Adrenal gland (tissue), 12 donors: ENCODE data around the gene GYG1. TPM values are rescaled to one million over a fixed set of nuclear protein-coding genes. Genes with fewer than 3 reads are reported as not detected.

ENCODE experiments used
- DNase-seq, 7 donors: peaks; one replicate each; pipeline ENCODE4 v3.0.0-alpha.2; 2019 to 2020
- H3K27ac ChIP-seq, 5 donors: fragments of 200-600 bp; sonication (generic) in 4 of 5; 1 replicate in 3 of 5; 2 replicates in 2 of 5; pipeline versions ENCODE4 v1.5.1 to v1.8.0; 2016 to 2020; ENCODE audit warnings: mild to moderate bottlenecking in 1 of 5
- H3K27me3 ChIP-seq: fragments of 200-600 bp; 2 replicates; pipeline ENCODE4 v1.8.0; 2021
- H3K36me3 ChIP-seq, 2 donors: fragments of 200-600 bp; replicated peaks in 1 of 2; 1 replicate in 1 of 2; 2 replicates in 1 of 2; pipeline versions ENCODE4 v1.5.1 to v1.8.0; 2018 to 2022
- H3K4me1 ChIP-seq, 2 donors: fragments of 200-600 bp; replicated peaks in 1 of 2; 1 replicate in 1 of 2; 2 replicates in 1 of 2; pipeline versions ENCODE4 v1.5.1 to v1.8.0; 2018 to 2021
- H3K4me3 ChIP-seq, 4 donors: fragments of 200-600 bp; sonication (generic) in 3 of 4; one replicate each; pipeline ENCODE4 v1.5.1; 2016 to 2018
- H3K9me3 ChIP-seq, 3 donors: fragments of 200-600 bp; sonication (generic) in 1 of 3; replicated peaks in 1 of 3; 1 replicate in 2 of 3; 2 replicates in 1 of 3; pipeline versions ENCODE4 v1.5.1 to v1.8.0; 2016 to 2021
- POLR2A ChIP-seq, 2 donors: fragments of 450-650 bp; IDR thresholded peaks; one replicate each; pipeline ENCODE4 v1.6.1; 2017; ENCODE audit warnings: antibody characterized with exemption in 2 of 2, mild to moderate bottlenecking in 2 of 2, moderate library complexity in 1 of 2
- WGBS, 4 donors: extraction: QIAGEN DNeasy Blood & Tissue Kit in 2 of 4; methylation state at CpG; one replicate each; pipeline versions ENCODE4 v1.1.5 to v1.1.7; 2013 to 2017; 5-methylcytosine and 5-hydroxymethylcytosine counted together
- intact Hi-C, 2 donors: fragments of 100-400 bp; cut with DNase I; formaldehyde crosslinking; loops; one replicate each; pipeline versions ENCODE4 v1.14.1 to v1.15.0; 2022 to 2023
- polyA plus RNA-seq, 3 donors: library from polyadenylated mRNA; stranded (reverse); fragments of 200-250 nt in 2 of 3; fragments of 350-450 nt in 1 of 3; fragmentation: Illumina TruSeq in 1 of 3; extraction: RNeasy Lipid Tissue Mini Kit (QIAGEN cat#74804) in 1 of 3; gene quantifications; one replicate each; pipeline ENCODE4 v1.2.3, GENCODE V29; 2013 to 2014
- total RNA-seq, 9 donors: library from RNA; depleted of rRNA in 4 of 9; stranded (reverse); fragments of >200 nt in 4 of 9; fragments of 120-200 nt in 1 of 9; fragmentation: NEBNext Ultra II Directional in 1 of 9; extraction: Animal tissue kit (Norgen Biotek cat#: 25700) in 1 of 9; gene quantifications; one replicate each; pipeline versions ENCODE4 v1.1.0 to v1.2.4, GENCODE V29; 2013 to 2023
- TF ChIP-seq, protein P1 (sequence below), 6 experiments: fragments of 450-650 bp in 4 of 6; fragments of 200-600 bp in 2 of 6; sonication (generic) in 1 of 6; IDR thresholded peaks; 1 replicate in 5 of 6; 2 replicates in 1 of 6; pipeline versions ENCODE4 v1.5.1 to v1.8.0; 2016 to 2021; ENCODE audit warnings: antibody characterized with exemption in 6 of 6, mild to moderate bottlenecking in 2 of 6, moderate library complexity in 1 of 6
- donor health status: healthy with polysubstance abuse.
- donor health status: Bipolar disorder and iron deficiency.
- donor health status: DM: yes; HTN: yes; CAD: no.
- donor health status: DM: no; HTN: no; CAD: no.
- donor health status: DM: no; HTN: no; CAD: no.
- donor health status: DM: yes; HTN: yes; CAD: no.

The GYG1 gene
- total and polyA plus RNA-seq, 12 donors = 17.2 to 53.6 (median 35.4) TPM

DNA sequence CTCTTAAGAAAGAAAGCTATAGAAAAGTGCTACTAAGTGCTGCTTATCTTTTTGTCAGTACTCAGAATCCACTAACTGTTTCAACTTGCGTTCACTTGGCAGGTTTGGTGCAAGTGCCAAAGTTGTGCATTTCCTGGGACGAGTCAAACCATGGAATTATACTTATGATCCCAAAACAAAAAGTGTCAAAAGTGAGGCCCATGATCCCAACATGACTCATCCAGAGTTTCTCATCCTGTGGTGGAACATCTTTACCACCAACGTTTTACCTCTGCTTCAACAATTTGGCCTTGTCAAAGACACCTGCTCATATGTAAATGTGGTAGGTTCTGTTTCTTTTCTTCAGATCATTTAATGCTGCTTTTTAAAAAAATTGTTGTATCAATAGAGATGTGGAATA is 32.6 kb downstream of the GYG1 start:
- Histone ChIP-seq H3K27ac (no peak overlapping the region), H3K36me3 (peaks cover 0 to 36% of the 10 kb centered on the region in 2 donors), H3K9me3 (peaks cover 0 to 6% (median 0%) of the 10 kb centered on the region in 3 donors), H3K27me3 (no peaks in the 10 kb centered on the region), H3K4me1 (no peaks in the 10 kb centered on the region), H3K4me3 (no peak overlapping the region)
- WGBS, 4 donors = 78 to 87% (median 85%) methylated on average over 3 of the region's 3 CpGs
- intact Hi-C loops = no loop called here
- DNase-seq = no peak
- TF ChIP-seq, protein P1, sequence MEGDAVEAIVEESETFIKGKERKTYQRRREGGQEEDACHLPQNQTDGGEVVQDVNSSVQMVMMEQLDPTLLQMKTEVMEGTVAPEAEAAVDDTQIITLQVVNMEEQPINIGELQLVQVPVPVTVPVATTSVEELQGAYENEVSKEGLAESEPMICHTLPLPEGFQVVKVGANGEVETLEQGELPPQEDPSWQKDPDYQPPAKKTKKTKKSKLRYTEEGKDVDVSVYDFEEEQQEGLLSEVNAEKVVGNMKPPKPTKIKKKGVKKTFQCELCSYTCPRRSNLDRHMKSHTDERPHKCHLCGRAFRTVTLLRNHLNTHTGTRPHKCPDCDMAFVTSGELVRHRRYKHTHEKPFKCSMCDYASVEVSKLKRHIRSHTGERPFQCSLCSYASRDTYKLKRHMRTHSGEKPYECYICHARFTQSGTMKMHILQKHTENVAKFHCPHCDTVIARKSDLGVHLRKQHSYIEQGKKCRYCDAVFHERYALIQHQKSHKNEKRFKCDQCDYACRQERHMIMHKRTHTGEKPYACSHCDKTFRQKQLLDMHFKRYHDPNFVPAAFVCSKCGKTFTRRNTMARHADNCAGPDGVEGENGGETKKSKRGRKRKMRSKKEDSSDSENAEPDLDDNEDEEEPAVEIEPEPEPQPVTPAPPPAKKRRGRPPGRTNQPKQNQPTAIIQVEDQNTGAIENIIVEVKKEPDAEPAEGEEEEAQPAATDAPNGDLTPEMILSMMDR (IDR thresholded peaks at IDR 0.05) = no peak
- no peak for TF ChIP-seq POLR2A (IDR thresholded peaks at IDR 0.05)

DNA sequence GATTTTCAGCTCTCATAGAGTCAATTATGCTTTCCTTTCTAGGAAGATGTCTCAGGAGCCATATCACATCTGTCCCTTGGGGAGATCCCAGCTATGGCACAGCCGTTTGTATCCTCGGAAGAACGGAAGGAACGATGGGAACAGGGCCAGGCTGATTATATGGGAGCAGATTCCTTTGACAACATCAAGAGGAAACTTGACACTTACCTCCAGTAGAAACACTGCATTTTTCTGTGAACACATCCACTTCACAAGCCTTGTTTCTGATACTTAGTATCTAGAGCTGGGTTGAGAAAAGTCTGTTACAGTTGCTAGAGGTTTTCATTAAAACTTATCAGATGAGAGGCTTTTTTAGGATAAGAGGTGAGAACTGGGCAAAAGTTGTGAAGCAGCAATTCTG is 35.4 kb downstream of the GYG1 start:
- H3K9me3 ChIP-seq = peaks cover 0 to 6% (median 0%) of the 10 kb centered on the region in 3 donors
- no peak overlapping the region for H3K27ac ChIP-seq
- no peaks in the 10 kb centered on the region for H3K4me1 ChIP-seq
- H3K36me3 ChIP-seq = peaks cover 0 to 36% of the 10 kb centered on the region in 2 donors
- intact Hi-C loops = no loop called here
- H3K4me3 ChIP-seq = no peak overlapping the region
- no peaks in the 10 kb centered on the region for H3K27me3 ChIP-seq
- 72 to 77% (median 76%) methylated on average over 4 of the region's 4 CpGs for WGBS, 4 donors
- no peak for DNase-seq
- TF ChIP-seq, protein P1 (IDR thresholded peaks at IDR 0.05) = no peak
- TF ChIP-seq POLR2A (IDR thresholded peaks at IDR 0.05) = no peak

DNA sequence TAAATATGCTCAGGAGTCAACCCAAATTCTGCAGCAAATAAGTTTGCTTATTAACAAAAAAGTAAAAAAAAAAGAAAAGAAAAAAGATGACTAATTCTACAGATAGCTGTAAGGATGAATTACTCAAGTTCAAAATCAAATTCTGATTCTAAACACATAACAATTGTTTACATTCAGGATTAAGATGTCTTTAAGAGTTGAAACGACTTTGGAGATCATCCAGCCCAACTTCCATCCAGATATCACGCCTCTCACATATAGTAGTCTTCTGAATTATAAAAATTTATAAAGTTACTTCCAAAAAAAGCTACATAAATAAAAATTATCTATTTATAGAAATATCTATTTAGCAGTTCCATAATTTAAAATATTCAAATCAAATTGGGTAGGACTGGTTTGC is 39.8 kb downstream of the GYG1 start:
- no peak for TF ChIP-seq POLR2A (IDR thresholded peaks at IDR 0.05)
- TF ChIP-seq, protein P1 (IDR thresholded peaks at IDR 0.05) = no peak
- Histone ChIP-seq H3K9me3 (no peaks in the 10 kb centered on the region), H3K4me3 (no peak overlapping the region), H3K4me1 (no peaks in the 10 kb centered on the region), H3K36me3 (peaks cover 0 to 10% of the 10 kb centered on the region in 2 donors), H3K27me3 (no peaks in the 10 kb centered on the region), H3K27ac (no peak overlapping the region)
- intact Hi-C loops = no loop called here
- WGBS, 4 donors = 91 to 96% (median 94%) methylated on average over 2 of the region's 2 CpGs
- no peak for DNase-seq

DNA sequence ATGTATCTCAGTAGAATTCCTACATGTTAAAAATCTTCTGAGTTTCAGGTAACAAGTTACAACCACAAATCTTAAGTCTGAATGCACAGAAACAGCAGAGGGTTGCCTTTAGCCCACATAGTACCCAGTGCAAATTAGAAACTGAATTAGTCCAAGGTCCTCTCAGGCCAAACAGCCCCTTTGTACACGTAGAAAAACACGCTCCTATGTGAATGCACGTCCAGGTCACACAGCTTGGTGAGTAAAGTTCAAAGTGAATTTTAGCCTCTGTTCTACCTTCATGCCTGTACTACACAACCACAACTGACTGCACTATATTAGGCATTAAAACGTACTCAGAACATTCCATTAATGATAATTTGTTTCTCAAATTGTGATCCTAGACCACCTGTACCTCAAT is 46.3 kb downstream of the GYG1 start:
- WGBS, 4 donors = 92 to 97% (median 94%) methylated on average over 4 of the region's 4 CpGs
- no peaks in the 10 kb centered on the region for H3K9me3 ChIP-seq
- H3K27me3 ChIP-seq = no peaks in the 10 kb centered on the region
- H3K4me1 ChIP-seq = peaks cover 0 to under 1% of the 10 kb centered on the region in 2 donors
- H3K4me3 ChIP-seq = no peak overlapping the region
- peaks cover 0 to 24% of the 10 kb centered on the region in 2 donors for H3K36me3 ChIP-seq
- TF ChIP-seq, protein P1 (IDR thresholded peaks at IDR 0.05) = no peak
- TF ChIP-seq POLR2A (IDR thresholded peaks at IDR 0.05) = no peak
- intact Hi-C loops = no loop called here
- H3K27ac ChIP-seq = no peak overlapping the region
- DNase-seq = no peak
